Lower leg skin (tissue), 3 donors: ENCODE results near the gene RUVBL2.

Experiments used
- CTCF ChIP-seq, 3 donors: fragments of 450-650 bp; IDR thresholded peaks; one replicate each; pipeline ENCODE4 v1.5.1; 2016; ENCODE audit warnings: antibody characterized with exemption in 3 of 3, mild to moderate bottlenecking in 3 of 3, moderate library complexity in 2 of 3
- POLR2A ChIP-seq, 2 donors: fragments of 450-650 bp; IDR thresholded peaks; one replicate each; pipeline ENCODE4 v1.6.1; 2016 to 2017; ENCODE audit warnings: antibody characterized with exemption in 2 of 2, mild to moderate bottlenecking in 1 of 2, moderate library complexity in 1 of 2

- TF ChIP-seq POLR2A (IDR thresholded peaks at IDR 0.05) (no peak), CTCF (IDR thresholded peaks at IDR 0.05) (no peak)
Measured at GRCh38 chr19:48997972-48998371, 4.3 kb downstream of the RUVBL2 start.
